GM13977 (cell line): ENCODE data around the gene PLA2G4D.

Experiments
- DNase-seq: peaks from one replicate; pipeline ENCODE4 v3.0.0; 2012; ENCODE audit warnings: low spot score
- in situ Hi-C: fragments of 300-500 bp; cut with MboI; formaldehyde crosslinking; loops from one replicate; pipeline ENCODE4 v1.12.0; 2022; ENCODE audit warnings: low sequenced_read_pairs, low pct_unique_long_range_greater_than_20kb, mixed read lengths, inconsistent platforms; ENCODE audit not compliant: unreplicated experiment
- TF ChIP-seq, protein P1 (sequence below): IDR thresholded peaks from 2 replicates; pipeline ENCODE4 v1.5.1; 2012; ENCODE audit warnings: mild to moderate bottlenecking, control low read depth; ENCODE audit not compliant: insufficient read depth; ENCODE audit errors: extremely low read depth, missing control alignments

The PLA2G4D gene

DNA sequence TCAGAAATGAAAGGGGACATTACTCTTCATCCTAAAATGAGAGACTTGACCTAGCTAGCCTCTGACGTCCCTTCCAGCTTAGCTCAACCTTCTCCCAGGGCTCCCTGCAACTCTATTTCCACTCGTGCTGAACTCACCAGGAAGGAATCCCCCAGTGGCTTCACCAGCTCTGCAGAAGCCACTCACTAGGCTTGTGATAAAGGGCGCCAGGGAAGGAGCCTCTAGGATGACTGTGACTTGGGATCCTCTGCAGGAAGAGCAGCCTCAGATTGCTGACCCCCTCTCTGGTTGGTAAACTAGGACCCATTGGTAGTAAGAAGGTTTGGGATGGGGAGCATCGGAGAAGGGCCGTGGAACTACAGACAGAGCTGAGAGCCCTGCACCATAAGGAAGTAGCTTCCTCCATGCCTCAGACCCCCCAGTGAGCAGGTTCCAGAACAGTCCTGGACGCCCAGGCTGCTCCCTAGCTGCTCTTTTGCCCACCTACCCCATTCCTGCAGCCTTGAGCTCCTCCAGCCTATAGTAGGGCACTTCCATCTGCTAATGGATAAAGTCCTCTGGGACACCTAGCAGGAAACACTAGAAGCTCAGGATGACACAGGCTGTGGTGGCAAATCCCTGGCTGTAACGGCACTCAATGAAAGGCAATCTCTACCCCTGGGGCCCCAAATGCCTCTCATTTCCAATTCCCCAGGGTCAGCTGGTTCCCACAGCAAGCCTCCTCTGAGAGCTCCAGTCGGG lies 36.1 kb upstream of the PLA2G4D start:
- DNase-seq = no peak
- TF ChIP-seq, protein P1, sequence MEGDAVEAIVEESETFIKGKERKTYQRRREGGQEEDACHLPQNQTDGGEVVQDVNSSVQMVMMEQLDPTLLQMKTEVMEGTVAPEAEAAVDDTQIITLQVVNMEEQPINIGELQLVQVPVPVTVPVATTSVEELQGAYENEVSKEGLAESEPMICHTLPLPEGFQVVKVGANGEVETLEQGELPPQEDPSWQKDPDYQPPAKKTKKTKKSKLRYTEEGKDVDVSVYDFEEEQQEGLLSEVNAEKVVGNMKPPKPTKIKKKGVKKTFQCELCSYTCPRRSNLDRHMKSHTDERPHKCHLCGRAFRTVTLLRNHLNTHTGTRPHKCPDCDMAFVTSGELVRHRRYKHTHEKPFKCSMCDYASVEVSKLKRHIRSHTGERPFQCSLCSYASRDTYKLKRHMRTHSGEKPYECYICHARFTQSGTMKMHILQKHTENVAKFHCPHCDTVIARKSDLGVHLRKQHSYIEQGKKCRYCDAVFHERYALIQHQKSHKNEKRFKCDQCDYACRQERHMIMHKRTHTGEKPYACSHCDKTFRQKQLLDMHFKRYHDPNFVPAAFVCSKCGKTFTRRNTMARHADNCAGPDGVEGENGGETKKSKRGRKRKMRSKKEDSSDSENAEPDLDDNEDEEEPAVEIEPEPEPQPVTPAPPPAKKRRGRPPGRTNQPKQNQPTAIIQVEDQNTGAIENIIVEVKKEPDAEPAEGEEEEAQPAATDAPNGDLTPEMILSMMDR = no peak
- in situ Hi-C loops = loop anchor here (10.0 kb wide), 1 partner anchor 66 kb away; no protein-coding TSS in a partner anchor

- in situ Hi-C loops = no loop called here
- DNase-seq = no peak
- TF ChIP-seq, protein P1 = no peak
Measured at GRCh38 chr15:42129364-42129763, 35.0 kb upstream of the PLA2G4D start.

DNA sequence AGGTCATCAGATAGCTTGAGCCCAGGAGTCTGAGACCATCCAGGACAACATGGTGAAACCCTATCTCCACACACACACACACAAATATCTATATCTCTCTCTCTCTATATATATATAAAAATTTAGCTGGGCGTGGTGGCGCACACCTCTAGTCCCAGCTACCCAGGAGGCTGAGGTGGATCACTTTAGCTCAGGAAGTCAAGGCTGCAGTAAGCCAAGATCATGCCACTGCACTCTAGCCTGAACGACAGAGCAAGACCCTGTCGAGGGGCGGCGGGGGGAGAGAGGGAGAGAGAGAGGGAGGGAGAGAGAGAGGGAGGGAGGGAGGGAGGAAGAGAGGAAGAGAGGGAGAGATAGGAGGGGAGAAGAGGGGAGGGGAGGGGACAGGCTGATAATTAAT lies 34.1 kb upstream of the PLA2G4D start:
- in situ Hi-C loops = no loop called here
- no peak for DNase-seq
- TF ChIP-seq, protein P1 = no peak

- no peak for DNase-seq
- TF ChIP-seq, protein P1 = no peak
- in situ Hi-C loops = no loop called here
Measured at GRCh38 chr15:42123546-42123945, 29.2 kb upstream of the PLA2G4D start.

DNA sequence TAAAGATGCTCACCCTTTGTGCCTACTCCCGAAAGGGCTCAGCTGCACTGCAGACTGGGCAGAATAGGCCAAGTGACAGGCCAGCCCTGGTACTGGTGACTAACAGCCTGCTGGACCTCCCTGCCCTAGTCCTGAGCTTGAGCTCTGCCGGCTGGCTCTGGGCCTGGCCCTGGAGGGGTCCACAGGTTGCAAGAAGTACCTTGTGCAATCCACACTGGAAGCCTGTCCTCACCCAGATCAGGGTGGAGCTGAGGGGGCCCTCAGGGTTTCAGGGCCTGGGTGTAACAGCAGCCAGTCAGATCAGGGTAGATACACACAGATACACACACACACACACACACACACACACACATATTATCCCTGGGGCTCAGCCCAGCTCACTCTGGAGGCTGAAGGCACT lies 27.3 kb upstream of the PLA2G4D start:
- DNase-seq = no peak
- in situ Hi-C loops = no loop called here
- TF ChIP-seq, protein P1 = no peak

- TF ChIP-seq, protein P1 = no peak
- in situ Hi-C loops = no loop called here
- DNase-seq = no peak
Measured at GRCh38 chr15:42121021-42121420, 26.7 kb upstream of the PLA2G4D start.
